Measurements from ENCODE around the gene RALGAPA1.
"Not testable (repeated sequence)": the region's sequence is repeated elsewhere in the genome, so short reads cannot be mapped to it uniquely, and the experiment has no call there.

The RALGAPA1 gene

GRCh38 chr14:35742032-35742371 lies 67.1 kb downstream of the RALGAPA1 start:
- H3K27ac ChIP-seq (ENCODE audit: insufficient read depth, low read length, poor library complexity, severe bottlenecking), result no peak overlapping the region
- DNase-seq, result no peak
- H3K4me3 ChIP-seq (ENCODE audit: insufficient read depth, low read depth, low read length, poor library complexity, severe bottlenecking), result no peak overlapping the region
- H3K4me1 ChIP-seq (ENCODE audit: control insufficient read depth, insufficient read depth, low read length, poor library complexity, severe bottlenecking), result no peaks in the 10 kb centered on the region
- no peaks in the 10 kb centered on the region for H3K9me3 ChIP-seq (ENCODE audit: control insufficient read depth, low read length)
- peaks cover 4% of the 10 kb centered on the region for H3K36me3 ChIP-seq (ENCODE audit: control insufficient read depth, insufficient read depth, low read length)
- no peaks in the 10 kb centered on the region for H3K27me3 ChIP-seq (replicated peaks; ENCODE audit: control insufficient read depth, insufficient read depth, low read length, poor library complexity, severe bottlenecking)

GRCh38 chr14:35741345-35742031 lies 67.6 kb downstream of the RALGAPA1 start:
- Histone ChIP-seq H3K27me3 (replicated peaks; ENCODE audit: control insufficient read depth, insufficient read depth, low read length, poor library complexity, severe bottlenecking) (no peaks in the 10 kb centered on the region), H3K36me3 (ENCODE audit: control insufficient read depth, insufficient read depth, low read length) (peaks cover 5% of the 10 kb centered on the region), H3K9me3 (ENCODE audit: control insufficient read depth, low read length) (no peaks in the 10 kb centered on the region), H3K4me1 (ENCODE audit: control insufficient read depth, insufficient read depth, low read length, poor library complexity, severe bottlenecking) (no peaks in the 10 kb centered on the region), H3K27ac (ENCODE audit: insufficient read depth, low read length, poor library complexity, severe bottlenecking) (no peak overlapping the region), H3K4me3 (ENCODE audit: insufficient read depth, low read depth, low read length, poor library complexity, severe bottlenecking) (no peak overlapping the region)
- no peak for DNase-seq

GRCh38 chr14:35740215-35740614 lies 68.9 kb downstream of the RALGAPA1 start:
- no peak for DNase-seq
- no peaks in the 10 kb centered on the region for H3K27me3 ChIP-seq (replicated peaks; ENCODE audit: control insufficient read depth, insufficient read depth, low read length, poor library complexity, severe bottlenecking)
- H3K36me3 ChIP-seq (ENCODE audit: control insufficient read depth, insufficient read depth, low read length), result peaks cover 9% of the 10 kb centered on the region
- H3K9me3 ChIP-seq (ENCODE audit: control insufficient read depth, low read length), result no peaks in the 10 kb centered on the region
- no peaks in the 10 kb centered on the region for H3K4me1 ChIP-seq (ENCODE audit: control insufficient read depth, insufficient read depth, low read length, poor library complexity, severe bottlenecking)
- H3K4me3 ChIP-seq (ENCODE audit: insufficient read depth, low read depth, low read length, poor library complexity, severe bottlenecking), result no peak overlapping the region
- H3K27ac ChIP-seq (ENCODE audit: insufficient read depth, low read length, poor library complexity, severe bottlenecking), result no peak overlapping the region

- H3K9me3 ChIP-seq (ENCODE audit: control insufficient read depth, low read length); H3K4me3 ChIP-seq (ENCODE audit: insufficient read depth, low read depth, low read length, poor library complexity, severe bottlenecking); H3K4me1 ChIP-seq (ENCODE audit: control insufficient read depth, insufficient read depth, low read length, poor library complexity, severe bottlenecking); DNase-seq; H3K27ac ChIP-seq (ENCODE audit: insufficient read depth, low read length, poor library complexity, severe bottlenecking); H3K27me3 ChIP-seq (replicated peaks; ENCODE audit: control insufficient read depth, insufficient read depth, low read length, poor library complexity, severe bottlenecking): not testable (repeated sequence)
- H3K36me3 ChIP-seq (ENCODE audit: control insufficient read depth, insufficient read depth, low read length), result peaks cover 15% of the 10 kb centered on the region
These were observed 73.9 kb downstream of the RALGAPA1 start for GRCh38 chr14:35735163-35735562.

- H3K27me3 ChIP-seq (replicated peaks; ENCODE audit: control insufficient read depth, insufficient read depth, low read length, poor library complexity, severe bottlenecking); H3K27ac ChIP-seq (ENCODE audit: insufficient read depth, low read length, poor library complexity, severe bottlenecking); DNase-seq; H3K4me1 ChIP-seq (ENCODE audit: control insufficient read depth, insufficient read depth, low read length, poor library complexity, severe bottlenecking); H3K9me3 ChIP-seq (ENCODE audit: control insufficient read depth, low read length); H3K4me3 ChIP-seq (ENCODE audit: insufficient read depth, low read depth, low read length, poor library complexity, severe bottlenecking): not testable (repeated sequence)
- H3K36me3 ChIP-seq (ENCODE audit: control insufficient read depth, insufficient read depth, low read length), result peaks cover 15% of the 10 kb centered on the region
These were observed 75.6 kb downstream of the RALGAPA1 start for GRCh38 chr14:35733510-35733909.

GRCh38 chr14:35730871-35731270 lies 78.2 kb downstream of the RALGAPA1 start:
- no peak for DNase-seq
- no peaks in the 10 kb centered on the region for H3K9me3 ChIP-seq (ENCODE audit: control insufficient read depth, low read length)
- H3K36me3 ChIP-seq (ENCODE audit: control insufficient read depth, insufficient read depth, low read length), result peaks cover 8% of the 10 kb centered on the region
- no peaks in the 10 kb centered on the region for H3K27me3 ChIP-seq (replicated peaks; ENCODE audit: control insufficient read depth, insufficient read depth, low read length, poor library complexity, severe bottlenecking)
- no peaks in the 10 kb centered on the region for H3K4me1 ChIP-seq (ENCODE audit: control insufficient read depth, insufficient read depth, low read length, poor library complexity, severe bottlenecking)
- H3K27ac ChIP-seq (ENCODE audit: insufficient read depth, low read length, poor library complexity, severe bottlenecking), result no peak overlapping the region
- H3K4me3 ChIP-seq (ENCODE audit: insufficient read depth, low read depth, low read length, poor library complexity, severe bottlenecking), result no peak overlapping the region

- Histone ChIP-seq H3K9me3 (ENCODE audit: control insufficient read depth, low read length) (no peaks in the 10 kb centered on the region), H3K27me3 (replicated peaks; ENCODE audit: control insufficient read depth, insufficient read depth, low read length, poor library complexity, severe bottlenecking) (no peaks in the 10 kb centered on the region), H3K4me1 (ENCODE audit: control insufficient read depth, insufficient read depth, low read length, poor library complexity, severe bottlenecking) (no peaks in the 10 kb centered on the region), H3K4me3 (ENCODE audit: insufficient read depth, low read depth, low read length, poor library complexity, severe bottlenecking) (no peak overlapping the region), H3K36me3 (ENCODE audit: control insufficient read depth, insufficient read depth, low read length) (peaks cover 6% of the 10 kb centered on the region), H3K27ac (ENCODE audit: insufficient read depth, low read length, poor library complexity, severe bottlenecking) (no peak overlapping the region)
- DNase-seq, result no peak
These were observed 81.3 kb downstream of the RALGAPA1 start for GRCh38 chr14:35727764-35728163.

GRCh38 chr14:35725930-35726329 lies 83.2 kb downstream of the RALGAPA1 start:
- Histone ChIP-seq H3K27ac (ENCODE audit: insufficient read depth, low read length, poor library complexity, severe bottlenecking) (no peak overlapping the region), H3K27me3 (replicated peaks; ENCODE audit: control insufficient read depth, insufficient read depth, low read length, poor library complexity, severe bottlenecking) (no peaks in the 10 kb centered on the region), H3K36me3 (ENCODE audit: control insufficient read depth, insufficient read depth, low read length) (peaks cover 10% of the 10 kb centered on the region), H3K4me3 (ENCODE audit: insufficient read depth, low read depth, low read length, poor library complexity, severe bottlenecking) (no peak overlapping the region), H3K4me1 (ENCODE audit: control insufficient read depth, insufficient read depth, low read length, poor library complexity, severe bottlenecking) (no peaks in the 10 kb centered on the region), H3K9me3 (ENCODE audit: control insufficient read depth, low read length) (no peaks in the 10 kb centered on the region)
- no peak for DNase-seq

GRCh38 chr14:35715079-35715478 lies 94.0 kb downstream of the RALGAPA1 start:
- H3K27me3 ChIP-seq (replicated peaks; ENCODE audit: control insufficient read depth, insufficient read depth, low read length, poor library complexity, severe bottlenecking), result no peaks in the 10 kb centered on the region
- no peak overlapping the region for H3K27ac ChIP-seq (ENCODE audit: insufficient read depth, low read length, poor library complexity, severe bottlenecking)
- peaks cover 18% of the 10 kb centered on the region for H3K36me3 ChIP-seq (ENCODE audit: control insufficient read depth, insufficient read depth, low read length)
- H3K4me3 ChIP-seq (ENCODE audit: insufficient read depth, low read depth, low read length, poor library complexity, severe bottlenecking), result no peak overlapping the region
- H3K4me1 ChIP-seq (ENCODE audit: control insufficient read depth, insufficient read depth, low read length, poor library complexity, severe bottlenecking), result no peaks in the 10 kb centered on the region
- no peak for DNase-seq
- no peaks in the 10 kb centered on the region for H3K9me3 ChIP-seq (ENCODE audit: control insufficient read depth, low read length)

- no peak overlapping the region for H3K4me3 ChIP-seq (ENCODE audit: insufficient read depth, low read depth, low read length, poor library complexity, severe bottlenecking)
- H3K27me3 ChIP-seq (replicated peaks; ENCODE audit: control insufficient read depth, insufficient read depth, low read length, poor library complexity, severe bottlenecking), result no peaks in the 10 kb centered on the region
- no peaks in the 10 kb centered on the region for H3K9me3 ChIP-seq (ENCODE audit: control insufficient read depth, low read length)
- no peak overlapping the region for H3K27ac ChIP-seq (ENCODE audit: insufficient read depth, low read length, poor library complexity, severe bottlenecking)
- peaks cover 22% of the 10 kb centered on the region for H3K36me3 ChIP-seq (ENCODE audit: control insufficient read depth, insufficient read depth, low read length)
- DNase-seq, result no peak
- H3K4me1 ChIP-seq (ENCODE audit: control insufficient read depth, insufficient read depth, low read length, poor library complexity, severe bottlenecking), result no peaks in the 10 kb centered on the region
These were observed 96.6 kb downstream of the RALGAPA1 start for GRCh38 chr14:35712466-35712865.

Data from effector memory CD4-positive, alpha-beta T cell (primary cell).